A673 (cell line): ENCODE results near the gene CEP112.

ENCODE experiments used
- EZH2 ChIP-seq: fragments of 200-600 bp; sonication (generic); IDR thresholded peaks from 2 replicates; pipeline ENCODE4 v1.6.1; 2017; ENCODE audit warnings: borderline replicate concordance, low read depth, mild to moderate bottlenecking, mixed read lengths, antibody characterized with exemption, low read length; ENCODE audit not compliant: poor library complexity, severe bottlenecking
- TF ChIP-seq, protein P1 (sequence below): fragments of 300-800, 200-600 bp; sonication (generic); conservative IDR thresholded peaks from 2 replicates; pipeline ENCODE4 v1.5.1; 2017; ENCODE audit warnings: low read depth, mild to moderate bottlenecking, antibody characterized with exemption, low read length, moderate library complexity, mixed read lengths

DNA sequence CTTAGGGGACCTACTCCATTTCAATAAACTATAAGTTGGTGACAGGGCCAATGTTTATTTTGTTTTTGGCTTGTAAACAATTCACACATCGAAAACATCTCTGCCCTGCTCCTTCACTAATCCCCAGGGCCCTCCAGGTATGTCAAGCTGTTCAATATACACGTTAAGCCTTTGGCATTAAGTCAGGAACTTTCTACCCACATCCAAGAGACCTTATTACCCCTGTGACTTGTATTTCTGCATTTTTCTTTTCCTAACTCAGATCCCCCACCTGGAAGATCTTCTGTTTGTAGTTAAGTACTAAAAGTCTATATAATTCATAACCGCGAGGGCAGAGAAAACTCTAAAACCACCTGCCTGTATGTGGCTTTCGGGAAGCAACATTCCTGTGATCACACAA, 523.7 kb downstream of the CEP112 start:
- TF ChIP-seq, protein P1, sequence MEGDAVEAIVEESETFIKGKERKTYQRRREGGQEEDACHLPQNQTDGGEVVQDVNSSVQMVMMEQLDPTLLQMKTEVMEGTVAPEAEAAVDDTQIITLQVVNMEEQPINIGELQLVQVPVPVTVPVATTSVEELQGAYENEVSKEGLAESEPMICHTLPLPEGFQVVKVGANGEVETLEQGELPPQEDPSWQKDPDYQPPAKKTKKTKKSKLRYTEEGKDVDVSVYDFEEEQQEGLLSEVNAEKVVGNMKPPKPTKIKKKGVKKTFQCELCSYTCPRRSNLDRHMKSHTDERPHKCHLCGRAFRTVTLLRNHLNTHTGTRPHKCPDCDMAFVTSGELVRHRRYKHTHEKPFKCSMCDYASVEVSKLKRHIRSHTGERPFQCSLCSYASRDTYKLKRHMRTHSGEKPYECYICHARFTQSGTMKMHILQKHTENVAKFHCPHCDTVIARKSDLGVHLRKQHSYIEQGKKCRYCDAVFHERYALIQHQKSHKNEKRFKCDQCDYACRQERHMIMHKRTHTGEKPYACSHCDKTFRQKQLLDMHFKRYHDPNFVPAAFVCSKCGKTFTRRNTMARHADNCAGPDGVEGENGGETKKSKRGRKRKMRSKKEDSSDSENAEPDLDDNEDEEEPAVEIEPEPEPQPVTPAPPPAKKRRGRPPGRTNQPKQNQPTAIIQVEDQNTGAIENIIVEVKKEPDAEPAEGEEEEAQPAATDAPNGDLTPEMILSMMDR, result no peak
- TF ChIP-seq EZH2, result no peak
